DMS153 (cell line): Measurements from ENCODE around the gene FAP.

Experiments used
- DNase-seq: peaks from one replicate; lab custom pipeline; 2025; lab: John Stamatoyannopoulos, UW

The FAP gene

GRCh38 chr2:162243294-162243693, at the start of gene FAP:
Gene FAP, minus strand, starts transcription at chr2:162243445. Its CDS starts 118 bp downstream, at chr2:162243327.
- DNase-seq: no peak

GRCh38 chr2:162291748-162292147, 48.5 kb upstream of the FAP start:
- no peak for DNase-seq

- no peak for DNase-seq
Measured at GRCh38 chr2:162282765-162283425, 39.6 kb upstream of the FAP start.

- DNase-seq: no peak
Measured at GRCh38 chr2:162280654-162281053, 37.4 kb upstream of the FAP start.

GRCh38 chr2:162277381-162277780, 34.1 kb upstream of the FAP start:
- no peak for DNase-seq

- no peak for DNase-seq
Measured at GRCh38 chr2:162267996-162268395, 24.8 kb upstream of the FAP start.

- DNase-seq: no peak
Measured at GRCh38 chr2:162267496-162267895, 24.3 kb upstream of the FAP start.

GRCh38 chr2:162266460-162266760, 23.2 kb upstream of the FAP start:
- no peak for DNase-seq

GRCh38 chr2:162265666-162266459, 22.6 kb upstream of the FAP start:
- no peak for DNase-seq

GRCh38 chr2:162261032-162261945, 18.0 kb upstream of the FAP start:
- no peak for DNase-seq

- DNase-seq: no peak
Measured at GRCh38 chr2:162258686-162259085, 15.4 kb upstream of the FAP start.

- no peak for DNase-seq
Measured at GRCh38 chr2:162258169-162258568, 14.9 kb upstream of the FAP start.

GRCh38 chr2:162257425-162257824, 14.2 kb upstream of the FAP start:
- DNase-seq: no peak

GRCh38 chr2:162256591-162256991, 13.3 kb upstream of the FAP start:
- no peak for DNase-seq

- no peak for DNase-seq
Measured at GRCh38 chr2:162254236-162254871, 11.1 kb upstream of the FAP start.

- no peak for DNase-seq
Measured at GRCh38 chr2:162253435-162253834, 10.2 kb upstream of the FAP start.

- DNase-seq: no peak
Measured at GRCh38 chr2:162252153-162252552, 8.9 kb upstream of the FAP start.

GRCh38 chr2:162245781-162246180, 2.5 kb upstream of the FAP start:
- no peak for DNase-seq

GRCh38 chr2:162245061-162245460, 1.8 kb upstream of the FAP start:
- DNase-seq: no peak

- DNase-seq: no peak
Measured at GRCh38 chr2:162244541-162245031, 1.3 kb upstream of the FAP start.

GRCh38 chr2:162243715-162244114, 470 bp upstream of the FAP start:
- DNase-seq: no peak
